Activated CD4-positive, alpha-beta T cell treated with anti-CD3 and anti-CD28 coated beads, Interleukin-2, amount 50 U/mL, for 1 hour (primary cell): ENCODE measurements around the gene ERC2.

ENCODE experiments used
- DNase-seq: peaks from one replicate; pipeline ENCODE4 v3.0.0-alpha.2; 2020

The ERC2 gene

GRCh38 chr3:55770077-55770476 lies 698.2 kb downstream of the ERC2 start:
- no peak for DNase-seq

- no peak for DNase-seq
Observed at GRCh38 chr3:55766753-55767152, 701.5 kb downstream of the ERC2 start.

- no peak for DNase-seq
Observed at GRCh38 chr3:55765906-55766701, 702.2 kb downstream of the ERC2 start.

- no peak for DNase-seq
Observed at GRCh38 chr3:55765398-55765797, 702.9 kb downstream of the ERC2 start.

GRCh38 chr3:55756976-55757375 lies 711.3 kb downstream of the ERC2 start:
- DNase-seq, result no peak

- DNase-seq, result no peak
Observed at GRCh38 chr3:55755516-55756205, 712.6 kb downstream of the ERC2 start.

GRCh38 chr3:55752911-55753310 lies 715.4 kb downstream of the ERC2 start:
- DNase-seq, result no peak

GRCh38 chr3:55751730-55752129 lies 716.5 kb downstream of the ERC2 start:
- DNase-seq, result no peak

GRCh38 chr3:55750525-55750924 lies 717.7 kb downstream of the ERC2 start:
- DNase-seq, result no peak

- no peak for DNase-seq
Observed at GRCh38 chr3:55749036-55749435, 719.2 kb downstream of the ERC2 start.

GRCh38 chr3:55746808-55747413 lies 721.4 kb downstream of the ERC2 start:
- DNase-seq, result no peak

- no peak for DNase-seq
Observed at GRCh38 chr3:55742832-55743136, 725.5 kb downstream of the ERC2 start.

GRCh38 chr3:55742022-55742831 lies 726.0 kb downstream of the ERC2 start:
- DNase-seq, result no peak

GRCh38 chr3:55737186-55737585 lies 731.1 kb downstream of the ERC2 start:
- DNase-seq, result no peak

GRCh38 chr3:55735976-55736375 lies 732.3 kb downstream of the ERC2 start:
- DNase-seq, result no peak

- no peak for DNase-seq
Observed at GRCh38 chr3:55731741-55732140, 736.5 kb downstream of the ERC2 start.

- no peak for DNase-seq
Observed at GRCh38 chr3:55729546-55729945, 738.7 kb downstream of the ERC2 start.

- no peak for DNase-seq
Observed at GRCh38 chr3:55728461-55729100, 739.7 kb downstream of the ERC2 start.

- DNase-seq, result no peak
Observed at GRCh38 chr3:55726501-55726775, 741.8 kb downstream of the ERC2 start.

GRCh38 chr3:55725681-55726500 lies 742.4 kb downstream of the ERC2 start:
- DNase-seq, result no peak

GRCh38 chr3:55724821-55725220 lies 743.4 kb downstream of the ERC2 start:
- no peak for DNase-seq

- no peak for DNase-seq
Observed at GRCh38 chr3:55724407-55724784, 743.9 kb downstream of the ERC2 start.
